Dedifferentiated amniotic fluid mesenchymal stem cell (primary cell): ENCODE data around the gene KCNJ11.

Experiments used
- DNase-seq: peaks from one replicate; pipeline ENCODE4 v3.0.0-alpha.2; 2016; ENCODE audit errors: extremely low spot score

The KCNJ11 gene

DNA sequence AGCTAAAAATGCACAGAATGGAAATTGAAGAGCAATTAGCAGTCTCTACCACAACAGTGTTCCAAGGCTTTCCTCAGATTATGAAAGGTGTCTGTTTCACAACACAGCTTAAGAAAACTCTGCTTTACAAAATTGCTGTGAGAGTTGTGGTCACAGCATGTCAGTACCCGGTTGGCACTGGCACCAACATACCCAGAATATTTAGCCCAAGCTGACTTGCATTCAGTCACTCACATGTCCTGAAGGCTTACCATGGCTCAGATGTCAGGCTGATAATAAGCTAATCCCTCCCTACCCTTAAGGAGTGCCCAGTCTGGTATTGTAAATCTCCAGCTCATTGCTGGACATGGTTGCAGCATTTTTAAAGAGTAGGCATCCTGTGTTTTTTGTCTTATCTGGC is 22.0 kb downstream of the KCNJ11 start:
- DNase-seq = no peak

DNA sequence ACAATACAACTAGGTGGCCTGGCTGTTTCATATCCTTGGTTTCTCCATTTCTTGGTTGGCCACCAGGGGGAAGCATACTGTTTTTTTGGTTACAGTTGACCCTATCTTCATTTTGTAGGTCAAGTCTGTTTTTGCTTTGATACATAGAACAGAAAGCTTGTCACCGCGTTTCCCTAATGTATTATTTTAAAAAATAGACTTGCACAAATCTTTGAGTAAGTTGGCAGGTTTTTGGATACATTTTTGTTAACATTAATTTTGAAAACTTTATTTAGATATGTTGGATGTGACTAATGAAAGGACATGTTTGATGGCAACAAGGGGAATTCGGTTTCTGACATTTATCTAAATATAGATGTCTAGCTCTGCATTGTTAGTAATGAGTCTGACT is 33.9 kb downstream of the KCNJ11 start:
- DNase-seq = peak; percentile 71

DNA sequence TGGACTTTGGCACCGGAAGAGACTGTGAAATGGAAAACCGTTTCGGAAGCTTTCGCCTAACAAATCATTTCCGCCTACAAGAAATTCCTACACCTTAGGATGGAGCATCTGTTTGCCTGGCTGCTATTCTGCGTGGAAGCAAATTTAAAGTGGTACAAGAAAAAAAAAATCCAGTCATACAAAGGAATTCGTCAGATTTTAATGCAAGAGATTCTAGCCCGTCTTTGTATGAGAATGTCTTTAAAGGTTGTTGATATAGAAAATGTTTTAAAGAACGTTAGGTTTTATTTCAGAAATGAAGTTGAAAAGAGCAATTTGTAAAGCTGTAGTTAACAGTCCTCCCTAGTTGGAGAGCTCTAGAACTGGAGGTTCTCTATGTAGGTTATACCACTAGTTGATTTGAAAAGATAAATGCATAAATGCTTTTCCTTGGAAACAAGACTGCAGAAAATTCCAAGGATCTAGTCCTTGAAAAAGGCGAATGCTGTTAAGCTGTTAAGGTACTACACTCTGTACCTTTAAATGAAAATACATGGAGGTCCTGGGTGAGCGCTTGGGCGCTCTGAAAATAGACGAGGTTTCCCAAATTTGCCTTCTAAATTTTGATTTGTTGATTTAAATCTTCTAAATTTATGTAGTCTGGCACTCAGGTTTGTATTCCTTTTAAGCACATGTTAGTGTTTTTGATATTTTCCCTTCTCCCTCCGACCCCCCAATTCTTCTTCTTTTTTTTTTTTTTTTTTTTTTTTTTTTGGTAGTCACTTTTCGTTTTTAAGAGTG is 34.4 kb downstream of the KCNJ11 start:
- DNase-seq = no peak

DNA sequence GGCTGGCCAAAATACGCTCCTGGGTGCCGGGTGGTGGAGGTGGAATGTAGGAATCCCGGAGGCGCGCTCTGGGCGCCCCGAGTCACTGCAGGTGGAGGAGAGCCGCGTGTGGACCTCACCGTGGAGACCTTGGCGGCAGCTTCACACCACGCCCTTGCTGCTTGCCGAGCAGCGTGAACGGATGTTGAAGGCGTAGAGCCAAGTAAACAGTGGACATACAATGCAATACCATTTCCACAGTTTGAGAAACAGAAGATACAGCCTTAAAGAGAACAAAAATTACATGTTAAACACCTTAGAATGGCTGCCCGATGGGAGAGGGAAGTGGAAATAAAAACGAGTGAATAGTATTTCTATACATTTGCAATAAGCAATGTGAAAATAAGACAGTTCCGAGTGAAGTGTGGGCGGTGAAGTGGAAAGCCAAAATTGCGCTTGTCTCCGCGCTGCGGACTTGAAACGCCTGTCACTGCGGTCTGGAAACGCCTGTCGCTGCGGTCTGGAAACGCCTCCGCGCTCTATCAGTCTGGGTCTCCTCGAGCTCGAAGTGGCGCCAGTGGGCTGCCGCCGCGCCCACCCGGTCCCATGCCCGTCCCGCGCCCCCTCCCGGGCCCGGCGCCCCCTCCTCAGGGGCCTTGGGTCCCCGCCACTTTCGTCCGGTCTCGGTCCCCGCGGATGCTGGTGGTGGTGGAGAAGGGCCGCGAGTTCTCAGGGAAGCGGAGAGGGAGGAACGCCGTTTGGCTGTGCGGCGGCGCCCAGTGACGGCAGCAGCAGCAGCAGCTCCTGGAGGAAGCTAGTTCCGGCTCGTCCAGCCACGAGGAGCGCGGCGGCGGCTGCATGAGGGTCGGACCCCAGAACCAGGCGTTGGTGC is 35.3 kb downstream of the KCNJ11 start:
- DNase-seq = peak; percentile 54

DNA sequence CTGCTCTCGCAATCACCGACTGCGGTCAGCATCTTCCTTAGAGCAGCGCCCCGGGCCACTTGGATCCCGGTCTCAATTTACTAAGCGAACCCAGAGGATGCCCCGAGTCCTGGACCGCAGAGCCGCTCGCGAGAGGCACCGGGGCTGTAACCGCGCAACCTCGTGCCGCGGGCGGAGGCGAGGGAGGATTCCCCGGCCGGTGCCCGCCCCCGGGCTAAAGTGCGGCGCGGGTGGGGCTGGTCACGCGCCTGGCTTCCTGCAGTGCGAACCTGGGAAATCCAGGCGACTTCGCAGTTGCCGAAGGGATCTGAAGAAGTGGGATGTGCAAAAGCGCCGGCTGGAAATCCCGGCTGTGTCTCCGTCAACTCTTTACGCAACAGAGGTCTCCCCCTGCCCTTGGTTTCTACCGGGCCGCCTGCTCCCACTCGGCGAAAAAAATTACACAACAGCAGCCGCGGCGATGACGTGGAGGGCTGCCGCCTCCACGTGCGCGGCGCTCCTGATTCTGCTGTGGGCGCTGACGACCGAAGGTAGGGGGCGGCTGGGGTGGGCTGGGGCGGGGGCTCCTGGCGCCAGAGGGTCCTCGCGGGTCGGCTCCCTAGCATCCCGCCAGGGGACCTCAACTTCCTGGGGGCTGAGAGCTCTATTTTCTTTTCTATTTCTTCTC is 36.8 kb downstream of the KCNJ11 start, which contains the start of gene NCR3LG1:
TSS of gene NCR3LG1 (plus strand) at position 291 of the 667 bp plus-strand sequence. CDS start at position 461, 170 bp downstream.
- peak; percentile 53 for DNase-seq

DNA sequence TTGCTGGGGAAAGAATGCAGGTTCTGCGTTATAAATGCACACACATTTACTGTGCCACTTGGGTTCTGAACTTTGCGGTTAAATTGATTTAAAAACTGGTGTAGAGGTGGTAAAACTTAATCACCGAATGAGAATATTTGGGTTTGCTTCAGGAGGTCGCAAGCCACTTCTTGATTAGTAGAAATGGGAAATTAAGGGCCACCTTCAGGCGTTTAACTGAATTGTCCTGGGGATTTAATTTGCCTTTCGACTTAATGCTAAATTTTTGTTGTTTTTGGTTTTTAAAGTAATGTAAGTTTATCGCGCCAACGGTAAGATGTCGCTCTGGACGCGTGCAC is 37.3 kb downstream of the KCNJ11 start:
- no peak for DNase-seq

DNA sequence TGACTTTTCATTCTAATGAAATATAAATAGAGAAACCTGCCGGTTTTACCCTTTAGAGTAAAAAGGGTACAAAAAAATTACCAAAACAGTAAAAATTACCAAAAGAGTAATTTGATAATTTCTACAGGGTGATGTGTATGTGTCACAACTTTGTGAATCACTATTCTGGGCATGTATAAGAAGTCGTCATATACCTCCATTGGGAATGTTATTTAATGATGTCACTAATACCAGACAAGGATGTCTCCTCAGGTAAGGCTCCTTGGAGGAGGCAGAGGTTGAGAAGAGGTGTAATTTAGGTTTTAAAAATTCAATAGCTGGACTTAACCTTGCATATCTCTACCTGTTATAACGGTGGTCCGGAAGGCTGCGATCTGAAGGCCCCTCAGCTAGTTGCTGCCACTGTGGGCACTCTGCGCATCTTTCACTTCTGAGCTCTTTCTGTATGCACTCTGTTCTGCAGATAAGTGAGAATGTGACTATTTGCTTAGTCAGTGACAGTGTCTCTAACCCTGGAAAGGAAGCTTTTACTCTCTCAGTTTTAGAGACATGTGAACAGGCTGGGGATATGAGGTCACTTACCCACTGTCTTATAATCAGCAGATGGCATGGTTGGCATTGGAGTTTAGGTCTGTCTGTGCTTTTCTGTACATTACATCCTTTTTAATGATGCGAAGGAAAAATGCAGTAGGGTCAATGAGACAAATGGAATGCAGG is 37.8 kb downstream of the KCNJ11 start:
- no peak for DNase-seq

DNA sequence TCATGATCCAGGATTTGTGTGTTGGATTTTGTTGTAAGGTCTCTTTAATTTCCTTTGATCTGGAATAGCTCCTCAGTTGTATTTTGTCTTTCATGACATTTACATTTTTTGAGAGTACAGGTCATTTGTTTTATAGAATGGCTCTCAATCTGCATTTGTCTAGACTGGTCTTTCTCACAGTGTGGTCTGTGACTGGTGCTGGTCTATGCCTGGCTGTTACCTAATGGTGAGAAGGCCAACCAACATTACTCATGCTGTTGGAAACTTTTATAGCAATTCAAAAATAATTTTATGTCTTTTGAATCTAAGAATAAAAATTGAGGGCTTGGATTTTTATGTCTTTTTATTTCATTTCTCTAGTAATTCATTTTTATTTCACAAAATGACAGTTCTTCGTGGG is 40.8 kb downstream of the KCNJ11 start:
- no peak for DNase-seq

DNA sequence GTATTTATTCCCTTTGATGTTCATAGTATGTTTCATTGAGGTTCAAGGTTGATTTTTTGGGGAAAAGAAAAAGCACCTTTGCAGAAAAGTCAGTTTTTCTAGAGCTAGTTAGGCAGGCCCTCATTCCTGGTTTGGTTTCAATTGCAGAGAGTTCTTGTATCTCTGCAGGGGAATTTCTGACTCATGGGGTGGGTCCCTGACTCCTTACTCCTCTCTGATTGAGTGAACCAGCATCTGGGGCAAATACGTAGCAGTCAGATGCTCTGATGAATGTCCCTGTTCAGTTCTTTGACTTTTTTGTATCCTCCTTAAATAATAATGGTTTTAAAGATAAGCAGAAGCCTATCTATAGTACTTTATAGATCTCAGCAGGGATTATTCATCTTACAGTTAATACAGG is 44.6 kb downstream of the KCNJ11 start:
- DNase-seq = peak; percentile 93

DNA sequence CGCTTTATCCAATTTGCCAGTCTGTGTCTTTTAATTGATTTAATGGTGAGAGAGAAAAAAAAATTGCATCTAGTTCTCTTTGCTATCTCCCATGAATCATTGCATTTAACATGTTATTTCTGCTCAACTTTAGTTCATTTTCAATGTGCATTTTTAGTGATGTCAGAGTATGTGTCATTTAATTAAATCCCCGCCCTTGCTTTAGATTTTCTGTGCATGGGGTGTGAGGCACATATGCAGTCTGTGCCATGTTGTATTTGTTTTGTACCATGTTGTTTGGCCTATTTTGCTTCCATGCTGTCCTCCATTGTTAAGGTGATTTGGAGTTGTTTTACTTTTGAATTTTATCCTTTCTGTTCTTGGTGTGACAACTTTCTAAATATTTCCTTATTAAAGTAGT is 45.2 kb downstream of the KCNJ11 start:
- DNase-seq = no peak
